A549 (cell line): ENCODE data around the gene ST13.

Experiments used
- CBX2 ChIP-seq: fragments of 200-600 bp; sonication (generic); IDR thresholded peaks from 2 replicates; pipeline ENCODE4 v1.6.1; 2016; ENCODE audit warnings: low read depth, mild to moderate bottlenecking, borderline replicate concordance
- CBX8 ChIP-seq: fragments of 200-600 bp; sonication (generic); IDR thresholded peaks from 2 replicates; pipeline ENCODE4 v1.6.1; 2016
- CEBPB ChIP-seq, 2 experiments: fragments of >200 bp in 1 of 2; sonication (Bioruptor Twin) in 1 of 2; formaldehyde crosslinking in 1 of 2; IDR thresholded peaks; 2 replicates each; pipeline ENCODE4 v1.6.1; 2012 to 2016
- CTCF ChIP-seq: fragments of >200 bp; sonication (Bioruptor Twin); formaldehyde crosslinking; IDR thresholded peaks from 3 replicates; pipeline ENCODE4 v1.5.1; 2016
- EP300 ChIP-seq, 2 experiments: fragments of >200 bp; sonication (Bioruptor Twin); formaldehyde crosslinking; IDR thresholded peaks; 2 replicates in 1 of 2; 3 replicates in 1 of 2; pipeline ENCODE4 v1.6.1; 2016 to 2017
- FOXS1 ChIP-seq: fragments of 250-450 bp; sonication (Bioruptor Pico); IDR thresholded peaks from 2 replicates; pipeline ENCODE4 v1.5.0; 2020; ENCODE audit warnings: mild to moderate bottlenecking, moderate library complexity
- HMGXB4 ChIP-seq: fragments of 250-450 bp; sonication (Bioruptor Pico); IDR thresholded peaks from 2 replicates; pipeline ENCODE4 v1.5.0; 2021; ENCODE audit warnings: mild to moderate bottlenecking, moderate library complexity, borderline replicate concordance
- MAFK ChIP-seq: fragments of 450-650 bp; IDR thresholded peaks from 2 replicates; pipeline ENCODE4 v1.6.1; 2014; ENCODE audit not compliant: partially characterized antibody
- MYC ChIP-seq: IDR thresholded peaks from 2 replicates; pipeline ENCODE4 v1.6.1; 2012; ENCODE audit warnings: mild to moderate bottlenecking, inconsistent platforms, low read length, improper control_type of control experiment, borderline replicate concordance
- REST ChIP-seq: fragments of 200-600 bp; sonication (generic); IDR thresholded peaks from 2 replicates; pipeline ENCODE4 v1.6.1; 2016; ENCODE audit warnings: antibody characterized with exemption, mild to moderate bottlenecking, moderate library complexity
- RNF2 ChIP-seq: fragments of 200-600 bp; sonication (generic); IDR thresholded peaks from 2 replicates; pipeline ENCODE4 v1.6.1; 2016; ENCODE audit warnings: low read depth, mild to moderate bottlenecking, antibody characterized with exemption, moderate library complexity, borderline replicate concordance
- TP53 ChIP-seq: fragments of 250-450 bp; sonication (Bioruptor Pico); IDR thresholded peaks from 2 replicates; pipeline ENCODE4 v1.5.0; 2021; ENCODE audit warnings: mild to moderate bottlenecking, moderate library complexity

- no peak for TF ChIP-seq MAFK
- TF ChIP-seq REST = no peak
- no peak for TF ChIP-seq CTCF
- no peak for TF ChIP-seq HMGXB4 (CRISPR knock-in tag)
- no peak for TF ChIP-seq CEBPB (IDR thresholded peaks at IDR 0.05)
- no peak for TF ChIP-seq FOXS1 (CRISPR knock-in tag)
- TF ChIP-seq CBX2 = no peak
- TF ChIP-seq RNF2 = no peak
- no peak for TF ChIP-seq EP300 (IDR thresholded peaks at IDR 0.05)
- no peak for TF ChIP-seq CBX8
- no peak for TF ChIP-seq TP53 (CRISPR knock-in tag)
- TF ChIP-seq MYC = no peak
Measured at GRCh38 chr22:40806711-40807110, 49.7 kb downstream of the ST13 start.
